CD4-positive, alpha-beta T cell treated with Interleukin-15 for 1 hour (primary cell): Measurements from ENCODE around the gene TSPY9.
"Not testable (repeated sequence)": the region's sequence is repeated elsewhere in the genome, so short reads cannot be mapped to it uniquely, and the experiment has no call there.

Source experiments
- DNase-seq: peaks from one replicate; pipeline ENCODE4 v3.0.0-alpha.2; 2020

Gene TSPY9

GRCh38 chrY:9486967-9487366 is at the start of gene TSPY9:
TSS of gene TSPY9 (plus strand) at chrY:9487267. CDS start at chrY:9487313, 46 bp downstream.
- not testable (repeated sequence) for DNase-seq

- DNase-seq = not testable (repeated sequence)
Measured at GRCh38 chrY:9466655-9467054, 20.4 kb upstream of the TSPY9 start, which contains the start of gene TSPY1. TSS of gene TSPY1 (plus strand) at chrY:9466955. CDS start at chrY:9467001, 46 bp downstream.

- not testable (repeated sequence) for DNase-seq
Measured at GRCh38 chrY:9504396-9504795, 17.3 kb downstream of the TSPY9 start.

GRCh38 chrY:9516287-9516686 is 29.2 kb downstream of the TSPY9 start:
- DNase-seq = not testable (repeated sequence)

- DNase-seq = not testable (repeated sequence)
Measured at GRCh38 chrY:9527580-9527979, 40.5 kb downstream of the TSPY9 start, which contains the start of gene TSPY10. TSS of gene TSPY10 (plus strand) at chrY:9527880. CDS start at chrY:9527926, 46 bp downstream.
